Stimulated activated CD8-positive, alpha-beta memory T cell treated with anti-CD3 and anti-CD28 coated beads, Interleukin-15, amount 100 ng/mL, for 4 hours (primary cell): ENCODE measurements around the gene TMEM175.

ENCODE experiments used
- DNase-seq, 2 donors: peaks; one replicate each; pipeline ENCODE4 v3.0.0-alpha.2; 2020; ENCODE audit warnings: low read depth in 2 of 2

TMEM175 gene

DNA sequence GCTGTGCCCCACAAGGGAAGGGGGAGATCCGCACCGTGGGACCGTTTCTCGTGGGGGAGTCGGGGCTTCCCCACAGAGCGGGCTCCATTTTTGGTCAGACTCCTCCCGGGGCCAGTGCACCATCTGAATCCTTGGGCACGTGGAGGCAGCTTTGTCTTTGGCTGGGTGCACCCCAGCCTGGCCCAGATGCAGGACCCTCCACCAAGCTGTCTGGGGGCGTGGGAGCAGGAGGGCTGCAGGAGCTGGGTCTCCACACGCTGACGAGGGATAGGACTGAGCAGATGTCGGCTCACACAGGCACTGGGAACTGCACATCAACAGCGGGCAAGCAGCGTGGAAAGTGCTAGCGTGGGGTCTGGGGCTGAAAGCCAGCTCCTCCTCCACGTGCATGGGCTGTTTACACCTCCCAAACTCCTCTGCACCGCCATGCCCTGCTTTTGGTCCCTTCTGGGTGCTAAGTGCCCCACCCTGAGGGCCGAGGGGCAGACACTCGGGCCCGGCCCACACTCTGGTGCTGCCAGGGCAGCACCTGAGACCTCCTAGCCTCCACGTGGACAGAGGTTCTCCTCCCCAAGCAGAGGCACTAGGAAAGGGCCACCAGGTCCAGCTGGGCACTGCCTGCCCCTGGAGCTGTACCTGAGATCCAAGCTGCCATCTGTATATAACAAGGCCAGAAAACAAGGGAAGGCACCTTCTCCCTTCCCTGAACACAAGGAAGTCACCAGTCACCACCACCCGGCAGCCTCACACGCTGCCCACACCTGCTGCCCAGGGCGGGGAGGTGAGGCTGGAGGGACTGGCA lies 27.3 kb downstream of the TMEM175 start:
- no peak for DNase-seq

DNA sequence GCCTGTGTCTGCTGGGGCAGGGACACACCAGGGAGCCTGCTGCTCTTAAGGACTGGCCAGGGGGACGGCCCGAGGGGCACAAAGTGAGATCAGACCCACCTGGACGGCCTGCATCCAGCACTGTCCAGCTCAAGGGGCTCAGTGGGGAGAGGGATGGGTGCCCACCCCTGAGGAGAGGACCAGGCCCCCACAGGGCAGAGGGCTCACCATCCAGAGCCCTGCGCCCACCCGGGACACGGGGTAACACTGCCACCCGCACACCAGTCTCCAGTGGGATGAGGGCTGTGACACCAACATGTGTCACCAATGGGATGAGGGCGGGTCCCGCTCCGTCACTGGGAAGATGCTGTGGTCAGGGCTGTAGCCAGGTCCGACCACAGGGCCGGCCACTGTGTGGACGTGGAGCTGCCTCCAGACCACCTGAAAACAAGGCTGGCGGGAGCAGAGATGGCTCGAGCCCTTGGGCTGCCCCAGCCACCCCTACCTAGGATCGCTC lies 27.9 kb downstream of the TMEM175 start:
- DNase-seq, result no peak

DNA sequence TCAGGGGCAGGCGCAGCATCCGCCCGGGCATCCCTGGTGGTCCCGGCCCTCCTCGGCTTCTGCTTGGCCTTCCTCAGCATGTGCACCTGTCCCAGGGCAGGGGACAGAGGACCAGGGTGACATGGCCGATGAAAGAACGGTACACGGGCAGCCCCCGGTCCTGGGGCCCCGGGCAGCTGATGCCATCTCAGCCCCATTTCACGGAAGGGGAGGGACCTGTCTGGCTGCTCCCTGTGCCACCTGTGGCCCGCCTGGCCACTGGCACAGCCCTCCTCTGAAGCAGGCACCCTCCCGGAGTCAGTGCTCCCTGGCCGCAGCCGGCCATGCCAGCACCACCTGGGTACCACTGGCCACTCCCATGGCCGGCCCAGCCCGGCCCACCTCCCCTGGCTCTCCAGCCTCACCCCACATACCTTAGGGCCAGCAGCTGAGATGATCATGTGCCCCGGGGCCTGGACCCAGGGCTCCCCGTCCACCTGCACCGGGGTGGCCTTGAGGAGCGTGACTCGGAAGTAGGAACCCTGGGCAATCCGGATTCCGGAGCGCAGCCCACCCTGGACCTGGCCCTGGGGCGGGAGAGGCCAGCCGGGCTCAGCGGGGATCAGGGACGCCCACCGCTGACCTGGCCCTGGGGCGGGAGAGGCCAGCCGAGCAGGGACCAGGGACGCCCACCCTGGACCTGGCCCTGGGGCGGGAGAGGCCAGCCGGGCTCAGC lies 28.5 kb downstream of the TMEM175 start:
- DNase-seq, result no peak

DNA sequence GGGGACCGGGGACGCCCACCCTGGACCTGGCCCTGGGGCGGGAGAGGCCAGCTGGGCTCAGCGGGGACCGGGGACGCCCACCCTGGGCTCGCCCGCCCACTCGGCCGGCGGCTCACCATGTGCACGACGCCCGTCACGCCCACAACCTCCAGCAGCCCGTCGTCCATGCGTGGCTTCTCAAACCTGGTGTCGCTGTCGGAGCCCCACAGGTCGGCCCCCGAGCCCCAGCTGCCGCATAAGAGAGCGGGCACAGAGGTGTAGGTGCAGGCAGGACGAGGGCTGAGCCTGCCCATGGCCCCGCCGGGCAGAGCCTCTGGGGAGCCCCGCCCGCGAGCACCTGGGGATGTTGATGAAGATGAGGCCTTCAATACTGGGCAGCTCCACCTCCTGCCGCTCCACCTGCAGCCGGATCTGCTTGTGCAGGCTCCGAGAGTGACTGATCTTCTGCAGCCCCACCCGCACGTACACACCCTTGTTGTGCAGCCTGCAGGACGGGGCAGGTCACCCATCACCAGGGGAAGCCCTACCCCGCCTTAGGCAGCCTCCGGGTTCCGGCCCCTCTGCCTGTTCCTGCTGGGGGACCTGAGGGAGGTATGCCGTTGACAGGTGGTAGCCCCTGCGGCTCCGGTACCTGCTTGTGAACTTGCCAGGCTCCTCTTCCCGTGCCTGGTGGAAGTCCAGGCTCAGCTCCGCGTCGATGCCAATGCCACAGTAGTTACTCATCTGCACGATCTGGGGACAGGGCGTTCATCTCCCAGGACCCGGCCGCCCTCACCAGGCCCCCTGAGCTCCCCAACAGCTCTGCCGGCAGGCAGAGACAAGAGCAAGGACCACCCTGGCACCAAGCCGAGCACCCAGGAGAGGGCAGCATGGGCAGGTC lies 29.3 kb downstream of the TMEM175 start:
- DNase-seq, result no peak

DNA sequence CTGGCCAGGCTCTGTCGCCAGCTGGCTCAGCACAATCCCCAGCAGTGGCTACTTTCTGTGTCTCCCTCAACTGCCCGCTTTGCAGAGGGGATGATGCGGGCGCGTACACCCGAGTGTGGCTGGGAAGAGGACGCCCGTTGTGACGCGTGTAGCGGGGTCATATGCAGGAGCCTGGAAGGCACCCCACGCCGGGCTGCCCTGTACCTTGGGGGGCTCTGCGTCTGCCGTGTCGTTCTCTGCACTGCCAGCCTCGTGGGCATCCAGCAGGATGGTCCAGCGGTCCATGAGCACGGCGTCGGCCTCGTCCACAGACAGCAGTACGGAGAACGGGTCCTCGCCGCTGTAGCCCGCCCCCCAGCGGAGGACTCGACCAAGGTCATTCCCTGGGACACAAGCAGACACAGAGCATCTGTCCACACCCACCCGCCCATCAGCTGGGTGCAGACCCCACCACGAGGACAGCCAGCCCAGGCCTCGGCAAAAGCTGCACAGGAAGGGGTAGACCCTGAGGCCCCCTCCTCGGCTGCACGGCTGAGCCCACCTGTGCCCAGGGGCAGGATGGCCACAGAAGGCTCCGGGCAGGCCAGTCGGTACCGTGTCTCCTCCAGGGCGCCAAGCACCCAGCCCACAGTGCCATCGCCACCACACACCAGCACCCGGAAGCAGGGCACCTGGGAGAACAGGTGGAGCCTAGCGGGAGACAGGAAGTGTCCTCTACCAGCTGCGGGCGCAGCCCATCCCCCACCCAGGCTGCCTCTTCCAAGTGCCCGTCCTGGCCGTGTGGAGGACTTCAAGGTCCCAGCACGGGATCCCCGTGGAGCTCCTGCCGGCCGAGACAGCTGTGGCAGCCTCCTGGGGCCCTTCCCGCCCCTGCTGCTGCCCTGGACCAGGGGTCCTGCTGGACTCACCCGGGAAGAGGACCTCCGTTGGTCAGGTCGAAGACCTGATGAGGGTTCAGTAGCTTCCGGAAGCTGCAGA lies 30.3 kb downstream of the TMEM175 start:
- no peak for DNase-seq

DNA sequence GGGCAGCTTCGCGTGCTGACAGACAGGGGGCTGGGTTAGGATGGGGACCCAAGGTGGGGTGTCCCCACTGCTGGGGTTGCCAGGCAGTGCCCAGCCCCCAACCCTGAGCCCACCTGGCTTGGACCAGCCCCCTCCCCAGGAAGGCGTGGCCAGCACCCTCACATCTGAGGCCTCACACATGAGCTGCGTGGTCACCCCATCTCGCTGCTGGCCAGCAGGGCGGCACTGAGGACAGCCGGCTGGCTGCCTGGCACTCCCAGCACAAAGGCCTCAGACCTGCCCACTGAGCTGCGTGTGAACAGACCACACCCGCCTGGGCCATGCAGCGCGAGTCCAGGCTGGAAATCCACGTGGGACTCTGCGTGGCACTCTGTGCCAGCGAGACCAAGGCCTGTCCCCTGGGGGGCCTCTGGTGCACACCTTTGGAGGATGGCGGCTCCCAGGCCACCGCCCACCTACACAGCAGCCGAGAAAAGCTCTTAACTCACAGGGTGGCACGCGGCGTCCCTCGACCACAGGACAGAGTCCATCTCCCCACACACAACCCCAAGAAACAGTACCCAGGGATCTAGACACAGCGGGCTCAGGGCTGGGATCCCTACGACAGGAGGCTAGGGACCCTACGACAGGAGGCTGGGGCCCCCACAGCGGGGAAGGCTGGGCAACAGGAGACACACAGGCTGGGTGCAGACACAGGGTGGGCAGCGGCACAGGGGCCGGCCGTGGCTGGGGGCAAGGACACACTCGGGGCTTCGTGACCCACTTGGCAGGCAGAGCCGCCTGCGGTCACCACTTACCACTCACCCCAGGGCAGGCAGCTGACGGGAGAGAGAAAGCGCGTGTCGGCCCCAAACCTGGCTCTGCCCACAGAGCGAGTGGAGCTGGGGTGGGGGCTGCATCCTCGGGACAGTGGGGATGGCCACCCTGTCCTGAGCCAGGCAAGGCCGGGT lies 31.3 kb downstream of the TMEM175 start:
- no peak for DNase-seq

DNA sequence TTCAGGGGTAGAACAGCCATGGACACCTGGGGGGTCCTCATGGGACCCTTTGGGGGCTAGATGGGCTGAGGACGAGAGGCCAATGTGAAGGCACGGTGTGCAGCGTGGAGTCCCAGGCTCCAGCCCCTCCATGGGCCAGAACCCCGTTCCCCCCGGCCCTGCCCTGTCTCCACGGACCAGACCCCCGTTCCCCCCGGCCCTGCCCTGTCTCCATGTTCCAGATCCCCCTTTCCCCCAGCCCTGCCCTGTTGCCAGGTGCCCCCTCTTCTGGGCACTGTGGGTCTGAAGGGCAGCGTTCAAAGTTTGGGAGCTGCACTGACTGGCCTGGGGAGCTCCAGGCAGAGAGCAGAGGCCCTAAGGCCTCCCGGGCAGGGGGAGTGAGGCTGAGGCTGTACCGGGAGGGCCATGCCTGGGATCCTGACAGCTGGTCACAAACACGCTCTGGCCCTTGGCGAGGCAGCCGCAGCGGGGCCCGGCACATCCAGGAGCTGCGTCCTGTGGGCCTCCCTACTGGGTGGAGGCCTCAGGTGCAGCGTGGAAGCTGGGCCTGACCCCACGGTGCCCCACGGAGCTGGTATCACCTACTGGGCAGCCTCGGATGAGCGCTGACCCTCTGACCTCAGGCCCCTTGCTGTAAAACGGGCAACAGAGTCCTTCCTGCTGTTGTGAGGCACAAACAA lies 32.2 kb downstream of the TMEM175 start:
- DNase-seq, result no peak

DNA sequence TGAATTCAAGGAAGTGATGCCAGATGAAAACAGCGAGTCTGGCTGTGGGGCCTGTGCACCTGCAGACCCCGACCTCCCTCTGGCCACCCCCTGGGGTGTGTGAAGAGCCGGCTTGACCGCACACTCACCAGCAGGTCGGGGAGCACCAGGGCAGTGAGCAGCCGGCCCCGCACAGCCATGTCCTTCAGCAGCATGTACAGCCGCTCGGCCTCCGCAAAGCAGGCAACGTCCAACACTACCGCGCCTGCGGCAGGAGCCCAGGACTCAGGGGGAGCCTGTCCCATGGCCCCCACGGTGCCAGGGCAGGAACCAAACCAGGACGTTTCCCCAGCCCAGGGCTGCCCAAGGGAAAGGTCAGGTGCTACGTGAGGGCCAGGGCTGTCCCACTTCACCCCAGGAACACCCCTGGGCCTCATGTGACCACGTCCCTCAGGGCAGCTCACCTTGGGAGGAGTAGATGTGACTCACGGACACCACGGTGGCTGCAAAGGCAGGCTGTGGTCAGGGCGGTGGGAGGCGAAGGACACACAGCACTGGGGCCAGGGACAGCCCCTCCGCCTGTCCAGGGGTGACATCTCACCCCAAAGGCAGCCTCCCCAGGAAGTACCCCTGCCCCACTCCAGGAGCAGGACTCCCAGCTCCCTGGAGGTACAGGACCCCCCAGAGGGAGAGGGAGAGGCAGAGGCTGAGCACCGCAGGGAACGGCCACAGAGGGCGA lies 32.9 kb downstream of the TMEM175 start:
- DNase-seq, result no peak

DNA sequence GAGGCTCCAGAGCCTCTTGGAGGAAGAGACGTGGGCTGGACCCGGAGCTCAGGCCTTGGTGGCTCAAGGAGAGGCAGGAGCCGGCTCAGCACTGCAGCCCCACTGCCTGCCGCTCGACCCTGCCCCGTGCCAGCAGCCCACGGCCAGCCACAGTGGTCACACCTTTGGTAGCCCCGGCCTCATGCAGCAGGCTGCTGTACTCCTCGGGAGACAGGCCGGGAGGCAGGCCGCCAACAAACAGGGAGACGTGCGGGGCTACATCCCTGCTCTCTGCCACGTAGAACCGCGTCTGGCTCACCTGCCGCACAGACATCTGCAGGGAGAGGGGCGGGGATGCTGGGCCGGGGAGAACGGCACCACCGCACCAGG lies 33.5 kb downstream of the TMEM175 start:
- no peak for DNase-seq

DNA sequence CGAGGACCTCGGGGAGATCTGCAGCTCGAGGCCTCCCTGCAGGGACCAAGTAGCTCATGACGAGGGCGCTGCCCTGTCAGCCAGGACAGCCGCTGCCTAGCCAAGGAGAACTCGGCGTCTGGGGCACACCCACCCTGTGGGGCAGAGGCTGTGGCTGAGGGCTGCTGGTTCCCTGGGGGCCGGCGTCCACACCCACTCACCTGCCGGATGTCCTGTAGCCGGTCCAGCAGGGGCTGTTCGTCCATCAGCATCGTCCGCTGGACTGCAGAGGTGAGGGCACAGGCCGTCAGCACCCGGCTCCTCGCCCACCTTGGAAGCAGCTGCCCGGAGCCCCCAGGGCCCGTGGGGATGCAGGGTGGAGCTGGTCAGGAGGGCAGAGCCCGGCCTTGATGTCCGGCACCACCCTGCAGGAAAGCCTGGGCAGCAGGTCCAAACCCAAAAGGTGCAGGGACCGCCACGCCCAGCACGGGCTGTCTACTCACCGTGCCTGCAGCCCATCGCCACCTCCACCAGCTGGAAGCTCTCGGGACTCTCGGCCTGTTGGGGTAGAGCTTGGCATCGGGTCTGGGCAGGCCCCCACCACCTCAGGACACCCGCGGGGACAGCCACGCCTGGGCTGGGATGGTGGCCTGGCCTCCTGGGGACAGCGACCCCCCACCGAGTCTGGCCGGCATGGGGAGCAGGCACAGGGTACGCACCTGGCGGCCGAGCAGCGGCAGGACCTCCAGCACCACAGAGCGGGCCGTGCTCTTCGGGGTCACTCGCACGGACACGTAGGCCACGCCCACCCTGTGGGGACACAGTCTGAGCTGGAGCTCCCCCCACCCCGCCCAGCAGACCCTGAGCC lies 34.2 kb downstream of the TMEM175 start:
- no peak for DNase-seq

DNA sequence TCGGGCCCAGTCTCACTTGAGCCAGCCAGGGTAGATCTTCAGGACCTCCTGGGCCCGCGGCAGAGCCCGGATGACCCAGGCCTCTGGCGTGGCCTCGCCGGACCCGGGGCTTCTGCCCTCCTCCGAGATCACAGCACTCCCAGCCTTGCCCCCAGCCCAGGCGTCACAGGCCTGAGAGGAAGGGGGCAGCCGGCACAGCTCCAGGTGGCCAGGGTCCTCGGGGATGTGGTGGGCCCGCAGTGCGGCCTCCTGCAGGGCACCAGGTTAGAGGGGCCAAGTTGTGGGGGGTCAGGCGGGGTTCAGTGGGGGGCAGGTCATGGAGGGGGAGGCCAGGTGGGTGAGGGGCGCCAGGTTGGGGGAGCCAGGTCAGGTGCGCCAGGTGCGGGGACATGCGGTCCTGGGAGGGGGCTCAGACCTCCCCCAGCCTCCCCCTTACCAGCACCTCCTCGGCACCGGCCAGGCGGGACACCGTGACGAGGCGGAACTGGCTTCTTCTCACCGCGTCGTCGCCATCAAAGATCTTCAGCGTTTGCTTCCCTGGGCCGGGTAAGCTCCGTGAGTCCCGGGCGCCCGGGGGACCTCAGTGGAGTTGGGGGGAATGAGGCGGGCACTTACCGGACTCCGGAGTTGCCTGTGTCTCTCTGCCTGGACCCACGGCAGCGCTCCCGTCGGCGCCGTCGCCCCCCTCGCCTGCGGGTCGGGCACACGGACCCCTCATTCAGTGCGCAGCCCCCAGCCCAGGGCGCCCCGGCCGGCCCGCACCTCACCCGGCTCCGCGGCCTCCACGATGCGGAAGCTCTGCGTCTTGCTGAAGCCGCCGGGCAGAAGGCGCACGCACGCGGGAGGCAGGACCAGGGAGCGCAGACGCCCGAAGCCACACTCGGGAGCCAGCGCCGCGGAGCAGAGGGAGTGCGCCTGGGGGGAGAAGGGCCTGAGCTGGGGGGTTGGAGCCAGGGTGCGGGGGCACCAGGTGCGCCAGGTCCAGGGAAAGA lies 35.1 kb downstream of the TMEM175 start:
- DNase-seq, result no peak

DNA sequence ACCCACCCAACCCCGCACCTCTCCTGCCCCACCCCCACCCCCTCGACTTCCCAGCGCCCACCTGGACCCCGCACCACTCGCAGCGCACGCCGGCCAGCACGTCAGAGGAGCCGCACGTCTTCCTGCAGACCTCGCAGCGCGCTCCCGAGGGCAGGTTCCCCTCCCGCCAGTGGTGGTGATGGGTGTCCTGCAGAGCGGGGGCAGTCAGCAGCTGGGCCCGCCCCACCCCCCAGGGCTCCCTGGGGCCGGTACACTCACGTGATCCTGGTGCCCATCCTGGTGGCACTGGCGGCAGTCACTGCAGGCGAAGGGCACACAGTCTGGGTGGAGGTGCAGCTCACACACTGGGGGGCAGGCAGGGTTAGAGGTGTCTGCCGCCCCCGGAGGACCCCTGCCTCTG lies 36.0 kb downstream of the TMEM175 start:
- no peak for DNase-seq

DNA sequence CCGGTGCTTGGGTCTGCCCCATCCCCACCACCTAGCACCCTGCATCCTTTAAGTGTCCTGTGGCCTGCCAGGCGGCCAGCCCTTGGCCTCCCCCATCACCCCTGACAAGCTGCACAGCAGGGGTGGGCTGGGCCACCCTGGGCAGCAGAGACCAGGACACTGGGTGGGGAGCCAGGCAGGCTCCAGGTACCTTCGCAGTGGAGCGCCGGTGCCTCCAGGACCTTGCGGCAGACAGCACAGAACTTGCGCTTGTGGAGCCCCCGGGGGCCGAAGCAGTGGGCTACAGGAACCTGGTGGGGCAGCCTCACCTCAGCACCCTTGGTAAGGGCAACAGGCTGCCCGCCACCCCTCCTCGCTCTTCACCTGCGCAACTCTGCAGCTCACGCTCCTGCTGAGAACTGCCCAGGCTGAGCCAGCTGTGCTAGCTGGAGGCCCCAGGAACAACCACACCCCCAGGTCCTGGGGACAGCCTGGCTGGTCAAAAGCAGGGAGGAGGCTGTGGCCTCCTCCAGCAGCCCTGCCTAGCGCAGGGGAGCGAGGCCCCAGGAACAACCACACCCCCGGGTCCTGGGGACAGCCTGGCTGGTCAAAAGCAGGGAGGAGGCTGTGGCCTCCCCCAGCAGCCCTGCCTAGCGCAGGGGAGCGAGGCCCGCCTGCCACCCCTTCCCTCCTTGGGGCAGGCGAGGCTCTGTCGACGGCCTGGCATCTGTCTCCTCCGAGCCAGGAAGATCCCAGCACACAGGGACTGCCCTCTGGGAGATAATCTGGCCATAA lies 36.5 kb downstream of the TMEM175 start:
- DNase-seq, result no peak

DNA sequence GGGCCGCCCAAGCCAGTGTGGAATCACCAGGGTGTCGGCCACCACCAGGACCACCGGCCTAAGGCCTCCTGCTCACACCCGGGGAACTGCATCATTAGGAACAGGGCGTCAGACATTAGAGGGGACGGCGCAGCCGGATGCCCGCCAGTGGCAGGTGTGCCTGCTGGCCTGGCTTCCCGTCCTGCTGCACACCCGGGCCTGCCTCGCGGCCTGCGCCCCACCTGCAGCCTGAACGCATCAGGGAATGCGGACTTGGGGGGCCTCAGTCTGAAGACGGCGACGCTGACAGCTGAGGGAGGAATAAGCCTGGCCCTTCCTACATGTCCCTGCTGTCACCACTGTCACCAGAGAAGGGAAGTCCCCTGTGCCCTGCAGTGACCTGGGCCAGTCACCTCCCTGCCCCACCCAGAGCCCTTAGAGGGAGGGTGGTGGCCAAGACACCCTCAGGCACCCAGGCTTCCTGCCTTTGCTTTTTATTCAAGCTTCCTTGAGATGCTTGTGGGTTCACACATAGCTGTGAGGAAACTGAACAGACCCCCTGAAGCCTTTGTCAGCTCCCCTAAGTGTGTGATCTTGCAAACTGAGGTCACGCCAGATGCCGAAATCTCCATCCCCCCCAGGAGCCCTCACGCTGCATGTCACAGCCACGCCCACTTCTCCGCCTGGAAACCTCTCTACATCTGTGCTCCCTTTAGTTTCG lies 37.9 kb downstream of the TMEM175 start:
- DNase-seq, result peak; percentile 10 to 29
